HG02981 (cell line): Measurements from ENCODE around the gene UBE2R2.

Source experiments
- ATAC-seq: cut with Tn5 transposase; IDR thresholded peaks from one replicate; pipeline ENCODE4 v1.9.1; 2021; ENCODE audit warnings: mild to moderate bottlenecking, moderate library complexity; ENCODE audit not compliant: unreplicated experiment

Gene UBE2R2

GRCh38 chr9:33880211-33881089, 63.5 kb downstream of the UBE2R2 start:
- no peak for ATAC-seq

GRCh38 chr9:33881635-33882034, 64.7 kb downstream of the UBE2R2 start:
- ATAC-seq: no peak

- no peak for ATAC-seq
Measured at GRCh38 chr9:33884856-33885701, 68.1 kb downstream of the UBE2R2 start.

GRCh38 chr9:33885948-33886347, 69.0 kb downstream of the UBE2R2 start:
- no peak for ATAC-seq

- ATAC-seq: no peak
Measured at GRCh38 chr9:33893861-33894260, 76.9 kb downstream of the UBE2R2 start.

- ATAC-seq: no peak
Measured at GRCh38 chr9:33894316-33894715, 77.4 kb downstream of the UBE2R2 start.

GRCh38 chr9:33903157-33903780, 86.3 kb downstream of the UBE2R2 start:
- ATAC-seq: no peak

GRCh38 chr9:33905137-33905536, 88.2 kb downstream of the UBE2R2 start:
- ATAC-seq: no peak

- no peak for ATAC-seq
Measured at GRCh38 chr9:33906769-33907168, 89.8 kb downstream of the UBE2R2 start.

- ATAC-seq: no peak
Measured at GRCh38 chr9:33907347-33907746, 90.4 kb downstream of the UBE2R2 start.

GRCh38 chr9:33908114-33908513, 91.2 kb downstream of the UBE2R2 start:
- no peak for ATAC-seq

- ATAC-seq: no peak
Measured at GRCh38 chr9:33908749-33909148, 91.8 kb downstream of the UBE2R2 start.

GRCh38 chr9:33913541-33913940, 96.6 kb downstream of the UBE2R2 start:
- ATAC-seq: no peak

GRCh38 chr9:33914887-33915628, 98.1 kb downstream of the UBE2R2 start:
- no peak for ATAC-seq

GRCh38 chr9:33917036-33917435, 100.1 kb downstream of the UBE2R2 start:
- ATAC-seq: no peak

GRCh38 chr9:33919276-33919897, 102.4 kb downstream of the UBE2R2 start:
- no peak for ATAC-seq

GRCh38 chr9:33921967-33922895, 105.3 kb downstream of the UBE2R2 start:
- no peak for ATAC-seq

GRCh38 chr9:33923079-33923478, 106.1 kb downstream of the UBE2R2 start:
- ATAC-seq: no peak

GRCh38 chr9:33923998-33924701, 107.2 kb downstream of the UBE2R2 start:
- no peak for ATAC-seq
